Stimulated activated CD4-positive, alpha-beta T cell treated with anti-CD3 and anti-CD28 coated beads, Interleukin-12 subunit alpha, Interleukin-12 subunit beta, amount 100 ng/mL, for 4 hours (primary cell): Measurements from ENCODE around the gene XKR3.
"Not testable (repeated sequence)": the region's sequence is repeated elsewhere in the genome, so short reads cannot be mapped to it uniquely, and the experiment has no call there.

Experiments
- DNase-seq: peaks from one replicate; pipeline ENCODE4 v3.0.0-alpha.2; 2020

Gene XKR3

DNA sequence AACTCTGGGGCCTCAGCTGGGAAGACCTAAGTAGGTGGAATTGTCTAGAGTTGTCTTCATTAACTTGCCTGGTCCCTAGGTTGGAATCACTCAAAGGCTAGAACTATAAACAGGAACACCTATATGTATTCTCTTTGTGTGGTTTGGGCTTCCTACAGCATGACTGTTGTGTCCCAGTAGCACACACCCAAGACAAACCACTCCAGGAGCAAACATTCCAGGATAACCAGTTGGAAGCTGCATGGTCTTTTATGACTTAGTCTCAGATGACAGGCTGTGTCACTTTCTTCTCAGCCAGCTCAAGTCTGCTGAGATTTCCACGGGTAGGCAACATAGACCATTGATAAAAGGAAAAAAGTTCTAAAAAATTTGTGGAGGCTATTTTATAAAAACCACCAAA lies 90.9 kb downstream of the XKR3 start:
- not testable (repeated sequence) for DNase-seq
